ENCODE data around the gene DGKI. TPM values are rescaled to one million over a fixed set of nuclear protein-coding genes. Genes with fewer than 3 reads are reported as not detected.
A peak's percentile ranks its signal among the peaks of the same experiment; 100 is the strongest.

Gene DGKI
- total RNA-seq, 1 experiment from 2014 or later: 0.29 TPM

DNA sequence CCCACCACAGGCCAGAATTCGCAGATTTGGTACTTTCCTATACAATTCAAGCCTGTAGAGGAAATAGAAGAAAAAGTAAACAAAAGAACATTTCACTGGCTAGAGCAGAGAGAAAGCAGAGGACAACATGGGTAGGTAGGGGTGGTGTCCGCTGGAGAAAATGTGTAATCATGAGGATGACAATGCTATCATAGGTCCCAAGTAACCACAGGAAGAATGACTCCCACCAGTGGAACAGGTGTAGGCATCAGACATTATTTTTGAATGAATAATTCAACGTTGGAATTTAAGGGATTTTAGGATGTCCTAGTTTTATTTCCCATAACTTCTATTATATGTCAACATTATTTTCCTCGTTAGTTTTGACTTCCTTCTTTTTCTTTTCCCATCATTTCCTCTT is 248.9 kb downstream of the DGKI start:
- DNase-seq (ENCODE audit: low spot score): no peak

DNA sequence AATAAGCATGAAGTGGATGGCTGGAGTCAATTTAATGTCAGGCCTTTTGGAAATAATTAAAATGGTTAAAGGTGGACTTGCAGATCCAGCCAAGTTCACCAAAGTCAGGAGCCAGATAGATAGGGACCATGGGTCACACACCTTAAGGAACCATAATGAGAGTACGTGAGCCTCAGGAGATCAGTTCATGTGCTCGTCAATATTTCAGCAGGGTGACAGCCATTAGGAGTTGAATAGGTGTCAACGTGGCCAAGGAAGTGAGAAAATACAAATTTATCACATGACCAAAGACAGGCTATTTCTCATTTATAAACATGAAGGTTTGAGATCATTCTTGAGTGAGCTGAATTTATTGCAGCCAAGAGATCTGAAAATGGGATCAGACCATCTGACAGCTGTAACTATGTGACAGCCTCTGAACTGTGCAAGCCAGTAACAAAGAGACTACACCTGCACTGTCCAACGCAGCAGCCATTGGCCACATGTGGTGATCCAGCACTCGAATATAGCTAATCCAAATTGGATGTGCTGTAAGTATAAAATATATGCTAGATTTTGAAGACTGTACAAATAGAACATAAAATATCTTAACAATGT is 253.6 kb downstream of the DGKI start:
- DNase-seq (ENCODE audit: low spot score): no peak

DNA sequence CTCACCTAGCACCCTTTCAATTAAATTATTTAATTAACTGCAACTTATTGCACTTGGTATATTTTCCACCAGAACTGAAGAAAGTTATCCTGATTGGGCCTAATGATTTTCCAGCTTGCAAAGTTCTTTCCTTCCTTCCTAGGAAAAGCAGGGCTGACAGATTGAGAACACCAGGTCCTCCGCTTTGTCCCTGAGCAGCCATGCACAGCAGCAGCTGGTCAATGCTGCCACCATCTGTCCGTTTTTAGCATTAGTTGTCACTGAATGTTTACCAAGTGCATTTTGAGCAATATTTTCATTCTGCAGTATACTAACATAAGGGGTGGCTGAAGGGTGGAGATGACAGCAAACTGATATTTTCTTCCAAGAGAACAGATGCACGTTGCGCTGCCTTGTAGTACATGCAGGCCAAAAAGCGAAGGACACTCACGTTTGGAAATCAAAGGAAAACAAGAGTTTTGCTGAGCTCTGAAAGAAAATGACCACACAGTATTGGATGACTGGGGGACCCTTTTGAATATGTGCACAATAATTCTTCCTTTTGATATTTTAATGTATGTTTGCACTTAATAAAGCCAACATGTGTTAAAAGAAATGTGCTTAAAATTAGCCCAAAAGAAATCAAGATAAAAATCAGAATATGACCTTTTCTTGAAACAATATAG is 254.4 kb downstream of the DGKI start:
- DNase-seq (ENCODE audit: low spot score): peak; percentile 74

DNA sequence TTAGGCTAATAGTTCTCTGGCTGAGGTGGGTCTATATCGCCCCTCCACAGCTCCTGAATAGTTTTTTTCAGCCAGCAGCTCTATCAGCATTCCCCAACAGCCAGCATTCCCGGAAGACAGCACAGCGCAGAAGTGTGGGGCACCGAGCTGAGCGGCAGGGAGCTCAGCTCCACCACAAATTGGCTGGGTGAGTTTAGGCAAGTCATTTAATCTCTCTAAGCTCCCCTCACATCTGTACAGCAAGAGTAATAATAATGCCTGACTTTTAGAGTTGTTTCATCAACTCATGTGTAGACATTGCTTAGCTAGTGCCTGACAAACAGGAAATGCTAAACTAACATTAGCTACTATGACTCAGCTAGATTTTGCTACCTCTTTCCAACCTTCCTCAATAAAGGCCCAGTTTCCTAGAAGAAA is 255.3 kb downstream of the DGKI start:
- DNase-seq (ENCODE audit: low spot score): peak; percentile 58

- no peak for DNase-seq (ENCODE audit: low spot score)
These were observed 255.9 kb downstream of the DGKI start for GRCh38 chr7:137590756-137591305.

DNA sequence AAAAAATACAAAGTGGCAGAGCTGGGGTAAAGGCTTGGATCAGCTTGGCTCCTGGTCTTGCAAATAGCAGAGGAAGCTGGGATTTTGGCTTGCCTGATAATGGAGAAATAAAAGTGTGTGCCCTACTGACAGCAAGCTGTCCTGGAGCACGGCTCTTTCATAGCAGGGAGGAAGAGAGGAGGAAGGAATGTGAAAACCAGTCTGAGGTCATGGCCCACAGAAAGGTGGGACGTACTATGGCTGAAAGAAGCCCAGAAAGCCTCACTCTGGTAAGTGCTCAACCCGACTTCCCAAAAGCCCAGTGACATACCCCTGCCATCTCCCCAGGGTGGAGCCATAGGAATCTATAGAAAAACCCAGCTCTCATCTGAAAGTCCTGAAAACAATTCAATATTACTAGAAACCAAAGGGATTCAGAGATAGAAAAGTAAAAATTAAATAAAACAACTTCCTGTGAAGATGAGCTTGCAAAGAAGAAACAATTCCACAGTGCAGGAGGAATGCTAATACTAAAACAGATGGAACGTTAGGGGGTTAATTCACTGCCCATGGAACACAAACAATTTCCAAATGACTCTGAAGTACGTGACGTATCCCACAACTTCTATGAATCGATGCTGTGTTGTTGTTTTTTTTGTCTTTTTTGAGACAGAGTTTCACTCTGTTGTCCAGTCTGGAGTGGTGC is 256.6 kb downstream of the DGKI start:
- no peak for DNase-seq (ENCODE audit: low spot score)

DNA sequence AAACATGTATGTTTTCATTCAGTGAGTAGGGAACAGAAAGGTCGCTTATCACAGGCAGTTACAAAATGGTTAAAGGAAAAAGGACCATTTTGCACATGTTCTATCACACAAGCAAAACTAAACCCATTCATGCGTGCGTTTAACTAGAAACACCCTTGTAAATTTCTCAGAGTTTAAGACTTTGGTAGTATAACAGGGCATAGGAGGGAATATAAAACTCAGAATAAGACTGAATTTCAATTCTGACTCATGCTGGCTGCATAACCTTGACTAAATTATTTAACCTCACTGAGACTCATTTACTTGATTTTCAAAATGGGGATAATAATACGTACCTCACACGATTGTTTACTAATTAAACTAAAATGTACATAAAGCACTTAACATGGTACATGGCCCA is 259.4 kb downstream of the DGKI start:
- DNase-seq (ENCODE audit: low spot score): no peak

GRCh38 chr7:137585591-137585990 is 261.2 kb downstream of the DGKI start:
- no peak for DNase-seq (ENCODE audit: low spot score)

- no peak for DNase-seq (ENCODE audit: low spot score)
These were observed 263.6 kb downstream of the DGKI start for GRCh38 chr7:137583172-137583571.

DNA sequence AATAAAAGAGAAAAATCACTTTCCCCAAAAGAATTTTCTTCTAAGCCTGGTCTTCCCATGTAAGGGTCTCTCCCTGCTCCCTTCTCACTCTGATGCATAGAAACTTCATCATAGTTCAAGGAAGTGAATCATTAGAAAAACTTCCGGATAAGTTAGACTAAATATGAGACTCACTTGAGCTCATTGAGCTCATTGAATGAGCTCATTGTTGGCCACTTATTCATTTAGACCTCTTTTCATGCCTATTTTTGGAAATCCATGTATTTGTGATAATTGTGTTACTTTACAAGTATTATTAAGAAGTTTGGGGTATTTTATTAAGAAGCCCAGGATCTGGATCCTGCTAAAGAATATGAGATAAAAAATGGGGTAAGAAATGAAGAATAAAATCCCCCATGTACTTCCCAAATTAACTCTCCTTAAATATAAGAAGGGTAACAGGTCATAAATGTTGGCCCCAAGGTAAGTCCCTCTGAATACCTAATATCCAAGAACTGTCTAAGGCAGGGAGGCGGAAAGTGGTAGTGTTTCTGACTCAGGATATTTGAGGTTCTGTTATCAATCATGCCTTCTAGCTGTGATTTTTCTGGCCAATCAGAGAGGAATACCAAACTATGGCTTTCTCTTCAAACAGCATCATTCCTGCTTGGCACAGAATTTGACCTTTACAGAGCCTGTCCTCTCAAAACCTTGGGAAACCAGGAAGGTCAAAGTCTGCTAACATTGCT is 266.7 kb downstream of the DGKI start:
- DNase-seq (ENCODE audit: low spot score): peak; percentile 80

DNA sequence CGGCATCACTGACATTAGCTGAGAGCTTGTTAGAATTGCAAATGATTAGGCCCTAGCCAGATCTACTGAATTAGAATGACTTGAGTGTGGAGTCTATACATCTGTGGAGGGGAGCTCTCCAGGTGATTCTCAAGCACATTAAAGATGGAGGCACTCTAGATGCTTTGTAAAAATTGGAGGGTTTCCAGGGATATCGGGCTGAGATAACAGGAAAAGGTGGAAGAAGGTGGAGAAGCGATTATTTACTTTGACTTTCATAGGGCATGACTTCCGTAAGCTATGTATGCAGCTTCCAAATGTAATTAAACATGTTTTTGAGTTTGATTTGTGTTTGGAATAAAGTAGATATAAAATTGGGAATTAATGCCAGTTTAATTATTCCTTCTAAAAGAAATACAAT is 268.2 kb downstream of the DGKI start:
- DNase-seq (ENCODE audit: low spot score): no peak

GRCh38 chr7:137577184-137577583 is 269.6 kb downstream of the DGKI start:
- DNase-seq (ENCODE audit: low spot score): peak; percentile 4

- no peak for DNase-seq (ENCODE audit: low spot score)
These were observed 270.3 kb downstream of the DGKI start for GRCh38 chr7:137576481-137576880.

- DNase-seq (ENCODE audit: low spot score): no peak
These were observed 272.0 kb downstream of the DGKI start for GRCh38 chr7:137574812-137575211.

- peak; percentile 22 for DNase-seq (ENCODE audit: low spot score)
These were observed 274.6 kb downstream of the DGKI start for GRCh38 chr7:137572056-137572784.

DNA sequence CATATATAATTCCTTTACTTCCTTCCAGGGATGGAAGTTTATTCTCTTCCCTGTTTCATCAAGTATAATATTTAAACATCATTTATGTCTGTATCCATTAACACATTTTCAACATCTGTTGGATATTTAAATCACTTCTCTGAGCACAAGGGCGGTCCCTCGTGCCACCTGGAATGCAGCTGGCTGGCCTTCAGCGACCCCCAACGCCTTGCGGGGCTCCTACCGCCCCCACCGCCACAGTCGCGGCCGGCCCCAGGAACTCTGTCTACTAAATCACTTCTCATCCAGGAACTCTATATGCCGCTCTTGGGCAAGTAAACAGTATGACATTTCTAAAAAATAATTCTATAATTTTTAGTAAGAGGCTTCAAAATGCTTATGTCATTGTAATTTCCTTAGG is 282.1 kb downstream of the DGKI start:
- DNase-seq (ENCODE audit: low spot score): no peak

- no peak for DNase-seq (ENCODE audit: low spot score)
These were observed 282.8 kb downstream of the DGKI start for GRCh38 chr7:137563981-137564380.

GRCh38 chr7:137547485-137547884 is 299.3 kb downstream of the DGKI start:
- DNase-seq (ENCODE audit: low spot score): no peak

DNA sequence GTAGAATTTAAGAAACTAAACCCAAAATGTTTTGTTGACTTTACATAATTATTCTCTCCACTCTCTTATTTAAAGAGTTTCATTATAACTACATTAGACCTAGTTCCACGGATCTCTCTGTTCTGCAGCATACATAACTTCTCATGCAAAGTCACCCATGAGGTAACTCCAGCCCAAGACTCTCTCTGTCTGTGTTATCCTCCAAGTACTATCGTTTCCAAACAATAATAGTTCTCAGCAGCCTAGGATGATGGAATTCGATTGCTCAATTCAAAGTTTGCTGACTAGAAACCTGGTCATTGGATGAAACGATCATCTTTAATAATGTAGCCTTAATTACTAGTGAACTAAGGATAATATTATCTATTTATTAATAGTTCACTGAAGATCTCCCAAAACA is 300.1 kb downstream of the DGKI start:
- DNase-seq (ENCODE audit: low spot score): no peak

DNA sequence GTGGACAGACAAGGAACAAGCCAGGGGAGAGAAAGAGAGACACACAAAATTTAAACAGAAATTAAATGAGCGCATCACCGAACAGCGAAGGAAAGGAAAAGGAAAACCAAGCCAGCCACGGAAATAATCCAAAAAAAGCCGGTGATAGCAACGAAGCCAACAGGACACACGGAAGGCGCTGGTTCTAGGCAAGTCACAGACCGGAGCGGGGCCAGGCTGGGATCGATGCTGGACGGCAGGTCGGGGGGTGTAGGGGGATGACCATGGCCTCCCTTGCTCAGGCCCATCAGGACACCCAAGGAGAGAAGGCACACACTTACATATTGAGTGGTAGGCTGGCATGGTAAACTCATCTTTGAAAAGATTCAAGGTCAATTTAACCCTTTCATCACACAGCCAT is 300.8 kb downstream of the DGKI start:
- DNase-seq (ENCODE audit: low spot score): no peak

GRCh38 chr7:137545059-137545716 is 301.6 kb downstream of the DGKI start:
- DNase-seq (ENCODE audit: low spot score): no peak
